ENCODE results near the gene TET2. TPM values are rescaled to one million over a fixed set of nuclear protein-coding genes. Genes with fewer than 3 reads are reported as not detected.

TET2 gene
- total and polyA plus RNA-seq, 2 donors from 2014 or later, result 1.8 to 31.5 TPM

- no peak overlapping the region for H3K9ac ChIP-seq (ENCODE audit: low read length in 3 of 3)
- H3K27me3 ChIP-seq (ENCODE audit: control insufficient read depth, insufficient read depth, low read length), result no peaks in the 10 kb centered on the region
Observed at GRCh38 chr4:105241451-105241850, 94.8 kb downstream of the TET2 start.

GRCh38 chr4:105243446-105243845 is 96.8 kb downstream of the TET2 start:
- no peaks in the 10 kb centered on the region for H3K27me3 ChIP-seq (ENCODE audit: control insufficient read depth, insufficient read depth, low read length)
- peaks cover 0 to 2% (median 0%) of the 10 kb centered on the region in 3 donors for H3K36me3 ChIP-seq (ENCODE audit: control insufficient read depth in 2 of 3, insufficient read depth in 3 of 3, low read length in 3 of 3)
- H3K4me3 ChIP-seq (ENCODE audit: low read length in 3 of 3), result no peak overlapping the region
- H3K9me3 ChIP-seq (ENCODE audit: control insufficient read depth in 2 of 3, insufficient read depth in 1 of 3, low read length in 3 of 3), result no peaks in the 10 kb centered on the region
- no peak overlapping the region for H3K9ac ChIP-seq (ENCODE audit: low read length in 3 of 3)
- no peak for TF ChIP-seq CTCF (IDR thresholded peaks at IDR 0.05; ENCODE audit: borderline replicate concordance, extremely low read depth, insufficient read depth)
- no peak for FAIRE-seq
- no peaks in the 10 kb centered on the region for H3K4me1 ChIP-seq (ENCODE audit: control insufficient read depth in 2 of 3, insufficient read depth in 2 of 3, low read depth in 1 of 3, low read length in 3 of 3)
- intact Hi-C loops (cut with DNase I), result no loop called here
- H3K27ac ChIP-seq (ENCODE audit: low read depth in 2 of 2, low read length in 2 of 2), result no peak overlapping the region
- peak in 1 of 5 donors; percentile 49 for DNase-seq

More at GRCh38 chr4:105241451-105241850, 94.8 kb downstream of the TET2 start:
- Histone ChIP-seq H3K9me3 (ENCODE audit: control insufficient read depth in 2 of 3, insufficient read depth in 1 of 3, low read length in 3 of 3) (no peaks in the 10 kb centered on the region), H3K4me1 (ENCODE audit: control insufficient read depth in 2 of 3, insufficient read depth in 2 of 3, low read depth in 1 of 3, low read length in 3 of 3) (no peaks in the 10 kb centered on the region), H3K27ac (ENCODE audit: low read depth in 2 of 2, low read length in 2 of 2) (no peak overlapping the region), H3K4me3 (ENCODE audit: low read length in 3 of 3) (no peak overlapping the region), H3K36me3 (ENCODE audit: control insufficient read depth in 2 of 3, insufficient read depth in 3 of 3, low read length in 3 of 3) (peaks cover 0 to 3% (median 2%) of the 10 kb centered on the region in 3 donors)
- DNase-seq, result no peak
- no peak for TF ChIP-seq CTCF (IDR thresholded peaks at IDR 0.05; ENCODE audit: borderline replicate concordance, extremely low read depth, insufficient read depth)
- no peak for FAIRE-seq
- intact Hi-C loops (cut with DNase I), result no loop called here

GRCh38 chr4:105246712-105247111 is 100.0 kb downstream of the TET2 start:
- H3K36me3 ChIP-seq (ENCODE audit: control insufficient read depth in 2 of 3, insufficient read depth in 3 of 3, low read length in 3 of 3), result peaks cover 0 to 2% (median 0%) of the 10 kb centered on the region in 3 donors
- intact Hi-C loops (cut with DNase I), result no loop called here
- FAIRE-seq (no peak), DNase-seq (peak in 2 of 5 donors; percentile 19 to 67)
- TF ChIP-seq CTCF (IDR thresholded peaks at IDR 0.05; ENCODE audit: borderline replicate concordance, extremely low read depth, insufficient read depth), result no peak
- H3K27ac ChIP-seq (ENCODE audit: low read depth in 2 of 2, low read length in 2 of 2), result no peak overlapping the region
- no peak overlapping the region for H3K9ac ChIP-seq (ENCODE audit: low read length in 3 of 3)
- no peak overlapping the region for H3K4me3 ChIP-seq (ENCODE audit: low read length in 3 of 3)
- H3K27me3 ChIP-seq (ENCODE audit: control insufficient read depth, insufficient read depth, low read length), result no peaks in the 10 kb centered on the region
- H3K9me3 ChIP-seq (ENCODE audit: control insufficient read depth in 2 of 3, insufficient read depth in 1 of 3, low read length in 3 of 3), result no peaks in the 10 kb centered on the region
- no peaks in the 10 kb centered on the region for H3K4me1 ChIP-seq (ENCODE audit: control insufficient read depth in 2 of 3, insufficient read depth in 2 of 3, low read depth in 1 of 3, low read length in 3 of 3)

- no peaks in the 10 kb centered on the region for H3K27me3 ChIP-seq (ENCODE audit: control insufficient read depth, insufficient read depth, low read length)
- DNase-seq (no peak), FAIRE-seq (no peak)
- no peak overlapping the region for H3K27ac ChIP-seq (ENCODE audit: low read depth in 2 of 2, low read length in 2 of 2)
- no peaks in the 10 kb centered on the region for H3K4me1 ChIP-seq (ENCODE audit: control insufficient read depth in 2 of 3, insufficient read depth in 2 of 3, low read depth in 1 of 3, low read length in 3 of 3)
- TF ChIP-seq CTCF (IDR thresholded peaks at IDR 0.05; ENCODE audit: borderline replicate concordance, extremely low read depth, insufficient read depth), result no peak
- no peak overlapping the region for H3K4me3 ChIP-seq (ENCODE audit: low read length in 3 of 3)
- H3K36me3 ChIP-seq (ENCODE audit: control insufficient read depth in 2 of 3, insufficient read depth in 3 of 3, low read length in 3 of 3), result peaks cover 0 to 2% (median 0%) of the 10 kb centered on the region in 3 donors
- no peak overlapping the region for H3K9ac ChIP-seq (ENCODE audit: low read length in 3 of 3)
- intact Hi-C loops (cut with DNase I), result no loop called here
- peaks cover 0 to 6% (median 0%) of the 10 kb centered on the region in 3 donors for H3K9me3 ChIP-seq (ENCODE audit: control insufficient read depth in 2 of 3, insufficient read depth in 1 of 3, low read length in 3 of 3)
Observed at GRCh38 chr4:105248613-105249012, 101.9 kb downstream of the TET2 start.
